ENCODE measurements around the gene GPR55.

DNA sequence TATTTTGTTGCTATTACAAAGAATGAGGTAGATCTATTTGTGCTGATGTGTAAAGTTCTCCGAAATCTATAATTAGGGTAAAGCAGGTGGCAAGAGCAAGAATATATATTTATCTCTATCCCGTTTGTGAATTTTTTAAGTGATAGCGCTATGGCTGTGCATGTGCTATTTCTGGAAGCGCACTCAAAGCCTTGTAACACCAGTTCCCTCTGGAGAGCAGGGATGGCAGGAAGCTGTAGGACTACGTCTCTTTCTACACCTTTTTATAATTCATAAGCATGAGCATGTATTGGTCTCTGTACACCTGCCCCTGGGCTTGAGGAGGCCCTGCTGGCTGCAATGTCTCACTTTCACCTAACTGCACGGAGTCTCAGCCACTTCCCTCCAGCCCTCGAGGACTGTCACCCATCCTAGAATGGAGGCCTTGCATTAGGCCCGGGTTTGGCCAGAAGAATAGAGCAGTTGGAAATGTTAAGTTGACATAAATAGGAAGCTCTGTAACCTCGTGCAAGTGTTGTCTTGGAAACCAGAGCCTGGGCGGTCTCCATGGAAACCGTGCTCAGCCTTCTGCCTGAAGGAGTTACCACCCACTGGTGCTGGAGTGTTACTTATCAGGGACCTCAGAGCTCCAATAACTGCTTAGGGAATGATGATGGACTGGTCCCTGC is 39.4 kb downstream of the GPR55 start:
- TF ChIP-seq, protein P1, sequence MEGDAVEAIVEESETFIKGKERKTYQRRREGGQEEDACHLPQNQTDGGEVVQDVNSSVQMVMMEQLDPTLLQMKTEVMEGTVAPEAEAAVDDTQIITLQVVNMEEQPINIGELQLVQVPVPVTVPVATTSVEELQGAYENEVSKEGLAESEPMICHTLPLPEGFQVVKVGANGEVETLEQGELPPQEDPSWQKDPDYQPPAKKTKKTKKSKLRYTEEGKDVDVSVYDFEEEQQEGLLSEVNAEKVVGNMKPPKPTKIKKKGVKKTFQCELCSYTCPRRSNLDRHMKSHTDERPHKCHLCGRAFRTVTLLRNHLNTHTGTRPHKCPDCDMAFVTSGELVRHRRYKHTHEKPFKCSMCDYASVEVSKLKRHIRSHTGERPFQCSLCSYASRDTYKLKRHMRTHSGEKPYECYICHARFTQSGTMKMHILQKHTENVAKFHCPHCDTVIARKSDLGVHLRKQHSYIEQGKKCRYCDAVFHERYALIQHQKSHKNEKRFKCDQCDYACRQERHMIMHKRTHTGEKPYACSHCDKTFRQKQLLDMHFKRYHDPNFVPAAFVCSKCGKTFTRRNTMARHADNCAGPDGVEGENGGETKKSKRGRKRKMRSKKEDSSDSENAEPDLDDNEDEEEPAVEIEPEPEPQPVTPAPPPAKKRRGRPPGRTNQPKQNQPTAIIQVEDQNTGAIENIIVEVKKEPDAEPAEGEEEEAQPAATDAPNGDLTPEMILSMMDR (conservative IDR thresholded peaks at IDR 0.05 in 1 of 2, IDR thresholded peaks at IDR 0.05 in 1 of 2; ENCODE audit: extremely low read depth in 1 of 2, insufficient read depth in 1 of 2, low read depth in 1 of 2, low read length in 2 of 2) = no peak
- no peak for TF ChIP-seq EZH2 (IDR thresholded peaks at IDR 0.05; ENCODE audit: borderline replicate concordance, low read length)

Measured in mammary epithelial cell (primary cell).